ENCODE measurements around the gene LHFPL2.
"Not testable (repeated sequence)": the region's sequence is repeated elsewhere in the genome, so short reads cannot be mapped to it uniquely, and the experiment has no call there.

Gene LHFPL2

DNA sequence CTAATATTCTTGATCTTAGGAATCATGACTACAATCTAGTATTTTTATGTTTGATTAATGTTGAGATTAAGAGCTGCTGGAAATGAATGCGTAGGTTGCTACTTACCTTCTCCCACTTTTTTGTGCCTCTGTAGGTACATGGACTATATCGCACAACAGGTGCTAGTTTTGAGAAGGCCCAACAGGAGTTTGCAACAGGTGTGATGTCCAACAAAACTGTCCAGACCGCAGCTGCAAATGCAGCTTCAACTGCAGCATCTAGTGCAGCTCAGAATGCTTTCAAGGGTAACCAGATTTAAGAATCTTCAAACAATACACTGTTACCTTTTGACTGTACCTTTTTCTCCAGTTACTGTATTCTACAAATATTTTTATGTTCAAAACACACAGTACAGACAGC, 173.2 kb downstream of the LHFPL2 start:
- no peak overlapping the region for H3K27ac ChIP-seq
- TF ChIP-seq, protein P1, sequence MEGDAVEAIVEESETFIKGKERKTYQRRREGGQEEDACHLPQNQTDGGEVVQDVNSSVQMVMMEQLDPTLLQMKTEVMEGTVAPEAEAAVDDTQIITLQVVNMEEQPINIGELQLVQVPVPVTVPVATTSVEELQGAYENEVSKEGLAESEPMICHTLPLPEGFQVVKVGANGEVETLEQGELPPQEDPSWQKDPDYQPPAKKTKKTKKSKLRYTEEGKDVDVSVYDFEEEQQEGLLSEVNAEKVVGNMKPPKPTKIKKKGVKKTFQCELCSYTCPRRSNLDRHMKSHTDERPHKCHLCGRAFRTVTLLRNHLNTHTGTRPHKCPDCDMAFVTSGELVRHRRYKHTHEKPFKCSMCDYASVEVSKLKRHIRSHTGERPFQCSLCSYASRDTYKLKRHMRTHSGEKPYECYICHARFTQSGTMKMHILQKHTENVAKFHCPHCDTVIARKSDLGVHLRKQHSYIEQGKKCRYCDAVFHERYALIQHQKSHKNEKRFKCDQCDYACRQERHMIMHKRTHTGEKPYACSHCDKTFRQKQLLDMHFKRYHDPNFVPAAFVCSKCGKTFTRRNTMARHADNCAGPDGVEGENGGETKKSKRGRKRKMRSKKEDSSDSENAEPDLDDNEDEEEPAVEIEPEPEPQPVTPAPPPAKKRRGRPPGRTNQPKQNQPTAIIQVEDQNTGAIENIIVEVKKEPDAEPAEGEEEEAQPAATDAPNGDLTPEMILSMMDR (conservative IDR thresholded peaks at IDR 0.05): no peak

GRCh38 chr5:78473751-78474150, 174.8 kb downstream of the LHFPL2 start:
- TF ChIP-seq, protein P1 (conservative IDR thresholded peaks at IDR 0.05): no peak
- no peak overlapping the region for H3K27ac ChIP-seq

DNA sequence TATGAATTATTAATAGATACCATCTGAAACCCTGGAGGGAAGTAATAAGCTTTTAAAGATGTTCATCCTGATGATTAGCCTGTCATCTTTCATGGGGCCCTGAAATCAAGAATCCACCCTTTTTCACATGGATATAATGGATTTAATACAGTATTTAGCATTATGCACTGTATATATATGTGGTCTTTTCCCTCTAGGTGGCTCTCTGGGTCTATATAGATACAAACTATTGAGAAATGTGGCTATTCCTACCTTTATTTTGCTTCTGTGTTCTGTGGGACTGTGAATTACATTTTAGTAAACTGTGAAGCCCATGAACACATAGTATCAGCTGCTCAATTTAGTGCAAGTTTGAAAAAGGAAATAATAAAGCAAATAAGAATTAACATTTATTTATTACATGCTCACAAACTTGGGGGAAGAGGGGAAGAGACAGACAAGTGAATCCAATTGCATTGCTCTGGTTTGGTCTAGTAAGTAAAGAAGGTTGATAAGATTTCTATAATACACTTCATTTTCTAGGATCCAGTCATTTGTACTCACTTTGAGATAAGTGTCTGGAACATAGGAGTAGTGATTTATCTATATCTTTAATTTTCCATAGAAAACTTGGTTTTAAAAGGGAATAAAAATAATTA, 176.0 kb downstream of the LHFPL2 start:
- no peak overlapping the region for H3K27ac ChIP-seq
- TF ChIP-seq, protein P1 (conservative IDR thresholded peaks at IDR 0.05): no peak

DNA sequence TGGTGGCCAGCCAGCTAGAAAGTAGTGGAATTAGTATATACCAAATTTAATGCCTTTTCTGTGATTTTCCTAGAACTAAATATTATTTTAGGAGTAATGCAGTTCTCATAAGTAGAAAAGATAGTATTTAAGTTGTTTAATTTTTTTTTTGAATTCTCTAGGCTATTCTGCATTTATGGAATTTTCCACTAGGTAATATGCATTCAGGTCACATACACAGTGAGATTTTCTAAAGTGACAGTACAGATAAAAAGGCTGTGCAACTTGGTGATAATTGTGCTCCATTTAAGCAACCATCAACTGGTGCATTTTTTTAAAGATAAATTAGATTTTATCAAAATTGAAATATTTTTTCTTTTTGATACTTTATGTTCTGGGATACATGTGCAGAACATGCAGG, 176.7 kb downstream of the LHFPL2 start:
- TF ChIP-seq, protein P1 (conservative IDR thresholded peaks at IDR 0.05): no peak
- no peak overlapping the region for H3K27ac ChIP-seq

- H3K27ac ChIP-seq: no peak overlapping the region
- TF ChIP-seq, protein P1 (conservative IDR thresholded peaks at IDR 0.05): peak; percentile 78
Observed at GRCh38 chr5:78467752-78468357, 180.7 kb downstream of the LHFPL2 start.

DNA sequence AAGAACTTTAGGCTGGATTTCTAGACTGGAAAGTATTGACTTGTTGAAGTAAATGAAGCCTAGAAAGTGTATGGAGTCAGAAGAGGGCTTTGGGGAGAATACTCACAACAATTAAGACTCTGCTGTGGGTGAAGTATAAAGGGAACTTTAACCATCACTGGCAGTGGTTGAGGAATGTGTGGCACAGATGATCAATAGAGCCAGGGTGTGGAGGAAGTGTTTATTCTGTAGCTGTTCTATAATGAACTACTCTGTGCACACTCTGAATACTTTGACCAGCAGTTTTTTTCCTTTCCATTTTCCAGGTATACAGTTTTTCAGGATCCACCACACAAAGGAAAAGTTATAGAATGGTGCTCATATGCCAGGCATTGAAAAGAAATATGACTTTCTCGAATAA, 181.4 kb downstream of the LHFPL2 start:
- TF ChIP-seq, protein P1 (conservative IDR thresholded peaks at IDR 0.05): no peak
- H3K27ac ChIP-seq: no peak overlapping the region

- TF ChIP-seq, protein P1 (conservative IDR thresholded peaks at IDR 0.05): no peak
- no peak overlapping the region for H3K27ac ChIP-seq
Observed at GRCh38 chr5:78458843-78459242, 189.7 kb downstream of the LHFPL2 start.

- H3K27ac ChIP-seq: not testable (repeated sequence)
Observed at GRCh38 chr5:78457507-78457906, 191.1 kb downstream of the LHFPL2 start.

All from VCaP (cell line).